ENCODE measurements around the gene SHISA7. TPM values are rescaled to one million over a fixed set of nuclear protein-coding genes. Genes with fewer than 3 reads are reported as not detected.
A peak's percentile ranks its signal among the peaks of the same experiment; 100 is the strongest.

The SHISA7 gene
- total and polyA plus RNA-seq, 4 donors = 0.05 TPM; not detected in 3

DNA sequence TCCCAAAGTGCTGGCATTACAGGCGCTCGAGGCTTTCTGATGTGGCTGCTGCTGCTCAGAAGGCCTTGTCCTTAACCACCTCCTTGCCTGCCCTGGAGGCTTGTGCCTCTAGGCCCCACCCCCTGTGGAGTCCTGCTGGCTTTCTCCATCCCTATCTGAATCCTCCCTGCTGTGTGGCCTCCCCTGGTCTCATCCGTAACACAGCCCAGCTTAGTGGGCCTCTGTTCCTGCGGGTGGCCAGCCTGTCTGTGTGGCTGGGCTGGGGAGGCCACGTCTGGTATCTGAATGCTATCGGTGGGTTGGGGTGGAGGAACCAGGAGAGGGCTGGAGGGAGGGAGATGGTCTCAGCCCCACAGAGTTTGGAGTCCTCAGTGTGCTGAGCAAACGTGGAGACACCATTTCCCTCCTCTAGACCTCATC lies 52.6 kb downstream of the SHISA7 start:
- no peaks in the 10 kb centered on the region for H3K9me3 ChIP-seq (ENCODE audit: control insufficient read depth, low read length)
- 70 to 72% methylated on average over 7 of the region's 7 CpGs for WGBS, 2 donors
- no peaks in the 10 kb centered on the region for H3K36me3 ChIP-seq (ENCODE audit: control insufficient read depth in 1 of 2, insufficient read depth in 2 of 2, low read length in 1 of 2)
- intact Hi-C loops (cut with DNase I) = no loop called here
- ATAC-seq (ENCODE audit: low FRiP score) (no peak), DNase-seq (no peak)
- no peaks in the 10 kb centered on the region for H3K4me1 ChIP-seq (ENCODE audit: control insufficient read depth in 1 of 2, insufficient read depth in 2 of 2, low read length in 2 of 2)
- no peak overlapping the region for H3K27ac ChIP-seq (ENCODE audit: low read depth in 1 of 2, low read length in 2 of 2)
- H3K27me3 ChIP-seq (ENCODE audit: control insufficient read depth in 1 of 2, insufficient read depth in 2 of 2, low read length in 1 of 2) = peaks cover 0 to 2% of the 10 kb centered on the region in 2 donors
- H3K4me3 ChIP-seq (ENCODE audit: low read length in 2 of 2) = no peak overlapping the region

GRCh38 chr19:55389386-55390317 lies 53.4 kb downstream of the SHISA7 start:
- intact Hi-C loops (cut with DNase I) = no loop called here
- no peaks in the 10 kb centered on the region for H3K9me3 ChIP-seq (ENCODE audit: control insufficient read depth, low read length)
- ATAC-seq (ENCODE audit: low FRiP score) (no peak), DNase-seq (peak in 1 of 2 donors; percentile 73)
- H3K36me3 ChIP-seq (ENCODE audit: control insufficient read depth in 1 of 2, insufficient read depth in 2 of 2, low read length in 1 of 2) = no peaks in the 10 kb centered on the region
- peaks cover 0 to 2% of the 10 kb centered on the region in 2 donors for H3K27me3 ChIP-seq (ENCODE audit: control insufficient read depth in 1 of 2, insufficient read depth in 2 of 2, low read length in 1 of 2)
- no peak overlapping the region for H3K27ac ChIP-seq (ENCODE audit: low read depth in 1 of 2, low read length in 2 of 2)
- 77 to 78% methylated on average over 21 of the region's 21 CpGs for WGBS, 2 donors
- H3K4me1 ChIP-seq (ENCODE audit: control insufficient read depth in 1 of 2, insufficient read depth in 2 of 2, low read length in 2 of 2) = no peaks in the 10 kb centered on the region
- H3K4me3 ChIP-seq (ENCODE audit: low read length in 2 of 2) = no peak overlapping the region

GRCh38 chr19:55387736-55388497 lies 55.2 kb downstream of the SHISA7 start:
- Histone ChIP-seq H3K4me1 (ENCODE audit: control insufficient read depth in 1 of 2, insufficient read depth in 2 of 2, low read length in 2 of 2) (no peaks in the 10 kb centered on the region), H3K9me3 (ENCODE audit: control insufficient read depth, low read length) (no peaks in the 10 kb centered on the region), H3K4me3 (ENCODE audit: low read length in 2 of 2) (no peak overlapping the region), H3K27me3 (ENCODE audit: control insufficient read depth in 1 of 2, insufficient read depth in 2 of 2, low read length in 1 of 2) (peaks cover 0 to 2% of the 10 kb centered on the region in 2 donors), H3K36me3 (ENCODE audit: control insufficient read depth in 1 of 2, insufficient read depth in 2 of 2, low read length in 1 of 2) (no peaks in the 10 kb centered on the region), H3K27ac (ENCODE audit: low read depth in 1 of 2, low read length in 2 of 2) (no peak overlapping the region)
- DNase-seq (no peak), ATAC-seq (ENCODE audit: low FRiP score) (no peak)
- intact Hi-C loops (cut with DNase I) = no loop called here
- 82 to 83% methylated on average over 24 of the region's 24 CpGs for WGBS, 2 donors

DNA sequence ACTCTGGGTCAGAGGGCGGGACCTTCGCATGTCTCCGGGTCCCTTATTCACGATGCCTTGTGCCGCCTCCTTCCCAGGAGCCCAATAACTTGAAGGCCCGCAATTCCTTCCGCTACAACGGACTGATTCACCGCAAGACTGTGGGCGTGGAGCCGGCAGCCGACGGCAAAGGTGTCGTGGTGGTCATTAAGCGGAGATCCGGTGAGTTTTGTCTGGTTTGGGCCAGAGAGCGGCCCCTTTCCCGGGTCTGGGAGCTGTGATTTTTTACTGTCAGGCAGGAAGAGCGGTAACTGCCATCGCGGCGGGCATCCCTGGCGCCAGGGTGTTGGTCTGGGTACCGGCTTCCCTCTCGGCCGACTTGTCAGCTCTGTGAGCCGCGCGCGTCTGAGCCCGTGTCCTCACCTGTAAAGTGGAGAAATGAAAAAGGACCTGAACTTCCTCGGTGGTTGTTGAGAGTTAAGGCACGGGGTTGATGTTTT lies 56.6 kb downstream of the SHISA7 start:
- DNase-seq (no peak), ATAC-seq (ENCODE audit: low FRiP score) (no peak)
- WGBS, 2 donors = 1 to 2% methylated on average over 33 of the region's 33 CpGs
- Histone ChIP-seq H3K27ac (ENCODE audit: low read depth in 1 of 2, low read length in 2 of 2) (no peak overlapping the region), H3K27me3 (ENCODE audit: control insufficient read depth in 1 of 2, insufficient read depth in 2 of 2, low read length in 1 of 2) (peaks cover 0 to 2% of the 10 kb centered on the region in 2 donors), H3K4me1 (ENCODE audit: control insufficient read depth in 1 of 2, insufficient read depth in 2 of 2, low read length in 2 of 2) (no peaks in the 10 kb centered on the region), H3K9me3 (ENCODE audit: control insufficient read depth, low read length) (no peaks in the 10 kb centered on the region), H3K4me3 (ENCODE audit: low read length in 2 of 2) (peak overlapping the region; percentile 66 to 76), H3K36me3 (ENCODE audit: control insufficient read depth in 1 of 2, insufficient read depth in 2 of 2, low read length in 1 of 2) (no peaks in the 10 kb centered on the region)
- intact Hi-C loops (cut with DNase I) = no loop called here

DNA sequence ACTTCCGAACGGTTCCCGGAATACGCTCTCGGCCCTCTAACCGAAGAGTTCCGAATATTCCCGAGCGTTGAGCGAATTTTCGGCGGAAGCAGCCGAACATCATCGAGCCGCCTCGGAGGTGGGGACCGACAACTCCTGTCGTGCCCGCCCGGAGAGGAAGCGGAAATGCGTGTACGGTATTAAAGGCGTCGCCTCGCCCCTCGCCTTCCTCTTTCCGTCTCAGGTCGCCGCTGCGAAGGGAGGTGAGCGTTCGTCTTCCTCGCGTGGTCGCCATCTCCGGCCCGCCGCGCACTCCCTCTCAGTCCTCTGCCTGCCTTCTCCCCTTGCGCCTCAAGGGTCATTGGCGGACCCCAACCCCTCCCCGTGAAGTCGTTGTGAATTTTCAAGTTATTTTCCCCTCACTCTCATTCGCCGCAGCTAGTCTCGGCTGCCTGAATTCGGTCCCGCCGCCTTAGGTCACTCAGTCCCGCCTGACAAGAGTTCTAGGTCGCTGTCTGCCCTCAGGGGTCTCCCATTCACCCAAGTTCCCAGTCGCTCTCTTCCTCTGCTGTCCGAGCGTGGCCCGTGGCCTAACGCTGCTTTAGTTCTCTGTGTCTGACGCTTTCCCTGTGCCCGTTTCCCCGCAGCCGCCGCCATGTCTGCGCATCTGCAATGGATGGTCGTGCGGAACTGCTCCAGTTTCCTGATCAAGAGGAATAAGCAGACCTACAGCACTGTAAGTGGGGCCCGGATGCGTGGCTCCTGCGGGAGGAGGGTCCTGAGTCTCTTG lies 57.2 kb downstream of the SHISA7 start, which contains the start of gene RPL28:
Gene RPL28 (plus strand): TSS at position 209 of the 769 bp plus-strand sequence. CDS start 426 bp downstream, at position 635.
- Histone ChIP-seq H3K27ac (ENCODE audit: low read depth in 1 of 2, low read length in 2 of 2) (peak within 1 kb of the TSS in 1 of 2 donors; percentile 87), H3K4me3 (ENCODE audit: low read length in 2 of 2) (peak within 1 kb of the TSS; percentile 66 to 76), H3K27me3 (ENCODE audit: control insufficient read depth in 1 of 2, insufficient read depth in 2 of 2, low read length in 1 of 2) (peaks cover 0 to 2% of the 10 kb centered on the region in 2 donors), H3K9me3 (ENCODE audit: control insufficient read depth, low read length) (no peaks in the 10 kb centered on the region), H3K36me3 (ENCODE audit: control insufficient read depth in 1 of 2, insufficient read depth in 2 of 2, low read length in 1 of 2) (no peaks in the 10 kb centered on the region), H3K4me1 (ENCODE audit: control insufficient read depth in 1 of 2, insufficient read depth in 2 of 2, low read length in 2 of 2) (no peaks in the 10 kb centered on the region)
- 0% methylated on average over 68 of the region's 68 CpGs for WGBS, 2 donors
- ATAC-seq (ENCODE audit: low FRiP score) (peak; percentile 96), DNase-seq (peak; percentile 98 to 99)
- intact Hi-C loops (cut with DNase I) = loop anchor here in 1 of 2 donors (1.0 to 2.0 kb wide), 4 partner anchors 21 to 105 kb away; partner anchors contain the start of genes HSPBP1, KMT5C and UBE2S

GRCh38 chr19:55384920-55385723 lies 58.0 kb downstream of the SHISA7 start:
- ATAC-seq (ENCODE audit: low FRiP score) = peak; percentile 94
- no peaks in the 10 kb centered on the region for H3K4me1 ChIP-seq (ENCODE audit: control insufficient read depth in 1 of 2, insufficient read depth in 2 of 2, low read length in 2 of 2)
- 4 to 6% methylated on average over 34 of the region's 34 CpGs for WGBS, 2 donors

GRCh38 chr19:55384131-55384919 lies 58.8 kb downstream of the SHISA7 start, which contains the start of gene TMEM238:
Gene TMEM238, minus strand, starts transcription at chr19:55384292. Its CDS starts 33 bp downstream, at chr19:55384259.
- peak within 1 kb of the TSS in 1 of 2 donors; percentile 86 for H3K27ac ChIP-seq (ENCODE audit: low read depth in 1 of 2, low read length in 2 of 2)
- H3K27me3 ChIP-seq (ENCODE audit: control insufficient read depth in 1 of 2, insufficient read depth in 2 of 2, low read length in 1 of 2) = peaks cover 0 to 2% of the 10 kb centered on the region in 2 donors
- no peaks in the 10 kb centered on the region for H3K9me3 ChIP-seq (ENCODE audit: control insufficient read depth, low read length)
- ATAC-seq (ENCODE audit: low FRiP score) (no peak), DNase-seq (no peak)
- intact Hi-C loops (cut with DNase I) = loop anchor here (2.0 to 5.0 kb wide), 3 partner anchors 42 to 104 kb away; partner anchors contain the start of gene HSPBP1 (in 1 of the 2)
- no peaks in the 10 kb centered on the region for H3K36me3 ChIP-seq (ENCODE audit: control insufficient read depth in 1 of 2, insufficient read depth in 2 of 2, low read length in 1 of 2)
- peak within 1 kb of the TSS; percentile 38 to 43 for H3K4me3 ChIP-seq (ENCODE audit: low read length in 2 of 2)
- no peaks in the 10 kb centered on the region for H3K4me1 ChIP-seq (ENCODE audit: control insufficient read depth in 1 of 2, insufficient read depth in 2 of 2, low read length in 2 of 2)
- 21 to 40% methylated on average over 38 to 72 of the region's 72 CpGs for WGBS, 2 donors

More at GRCh38 chr19:55384920-55385723, 58.0 kb downstream of the SHISA7 start:
- Histone ChIP-seq H3K36me3 (ENCODE audit: control insufficient read depth in 1 of 2, insufficient read depth in 2 of 2, low read length in 1 of 2) (no peaks in the 10 kb centered on the region), H3K9me3 (ENCODE audit: control insufficient read depth, low read length) (no peaks in the 10 kb centered on the region), H3K27me3 (ENCODE audit: control insufficient read depth in 1 of 2, insufficient read depth in 2 of 2, low read length in 1 of 2) (peaks cover 0 to 2% of the 10 kb centered on the region in 2 donors), H3K27ac (ENCODE audit: low read depth in 1 of 2, low read length in 2 of 2) (peak overlapping the region in 1 of 2 donors; percentile 87), H3K4me3 (ENCODE audit: low read length in 2 of 2) (peak overlapping the region in 1 of 2 donors; percentile 7)
- intact Hi-C loops (cut with DNase I) = loop anchor here (1.0 to 5.0 kb wide), 5 partner anchors 22 to 104 kb away; partner anchors contain the start of genes HSPBP1 (in 1 of the 2), KMT5C (in 1 of the 2) and UBE2S (in 1 of the 2)
- DNase-seq = peak; percentile 98
